Uterus (tissue), 4 donors: ENCODE data around the gene CEP131. TPM values are rescaled to one million over a fixed set of nuclear protein-coding genes. Genes with fewer than 3 reads are reported as not detected.

ENCODE experiments used
- DNase-seq, 2 donors: peaks; one replicate each; pipeline ENCODE4 v3.0.0-alpha.2; 2019 to 2020
- H3K27ac ChIP-seq, 2 donors: fragments of 200-600 bp; sonication (generic); 1 replicate in 1 of 2; 2 replicates in 1 of 2; pipeline ENCODE4 v1.5.1; 2016 to 2018
- H3K27me3 ChIP-seq, 2 donors: fragments of 200-600 bp; sonication (generic); one replicate each; pipeline ENCODE4 v1.5.1; 2018 to 2019; ENCODE audit warnings: control low read depth in 1 of 2
- H3K36me3 ChIP-seq, 2 donors: fragments of 200-600 bp; sonication (generic); one replicate each; pipeline ENCODE4 v1.5.1; 2019; ENCODE audit warnings: control low read depth in 1 of 2
- H3K4me1 ChIP-seq, 2 donors: fragments of 200-600 bp; sonication (generic); one replicate each; pipeline ENCODE4 v1.5.1; 2018 to 2019; ENCODE audit warnings: control low read depth in 1 of 2
- H3K4me3 ChIP-seq, 2 donors: fragments of 200-600 bp; sonication (generic); 1 replicate in 1 of 2; 2 replicates in 1 of 2; pipeline ENCODE4 v1.5.1; 2018 to 2019; ENCODE audit warnings: mild to moderate bottlenecking in 1 of 2
- H3K9me3 ChIP-seq, 2 donors: fragments of 200-600 bp; sonication (generic); one replicate each; pipeline ENCODE4 v1.5.1; 2019; ENCODE audit warnings: control low read depth in 1 of 2
- CTCF ChIP-seq, 4 experiments: fragments of 200-600 bp in 2 of 4; fragments of 450-650 bp in 2 of 4; sonication (generic) in 2 of 4; IDR thresholded peaks; one replicate each; pipeline ENCODE4 v1.5.1; 2016 to 2019; ENCODE audit warnings: antibody characterized with exemption in 4 of 4, mild to moderate bottlenecking in 2 of 4, moderate library complexity in 1 of 4
- POLR2A ChIP-seq, 2 donors: fragments of 450-650 bp; IDR thresholded peaks; one replicate each; pipeline ENCODE4 v1.6.1; 2016; ENCODE audit warnings: antibody characterized with exemption in 2 of 2, mild to moderate bottlenecking in 1 of 2, moderate library complexity in 1 of 2
- intact Hi-C: fragments of 100-400 bp; cut with DNase I; formaldehyde crosslinking; loops from one replicate; pipeline ENCODE4 v1.15.1; 2023; ENCODE audit warnings: low total_unique reads
- total RNA-seq, 4 donors: library from RNA; depleted of rRNA in 3 of 4; stranded (reverse); fragments of >200 nt in 3 of 4; gene quantifications; one replicate each; pipeline versions ENCODE4 v1.1.0 to v1.2.4, GENCODE V29; 2014 to 2023
- donor health status: DM: yes; HTN: yes; CAD: no.

The CEP131 gene
- total RNA-seq, 4 donors from 2014 or later: 2.9 to 13.3 (median 10.0) TPM

GRCh38 chr17:81200695-81201580, 21.8 kb downstream of the CEP131 start:
- H3K4me3 ChIP-seq: no peak overlapping the region
- intact Hi-C loops: no loop called here

GRCh38 chr17:81200201-81200600, 22.6 kb downstream of the CEP131 start:
- Histone ChIP-seq H3K27me3 (no peaks in the 10 kb centered on the region), H3K27ac (no peak overlapping the region), H3K36me3 (no peaks in the 10 kb centered on the region), H3K4me3 (no peak overlapping the region), H3K9me3 (no peaks in the 10 kb centered on the region), H3K4me1 (no peaks in the 10 kb centered on the region)
- intact Hi-C loops: no loop called here
- TF ChIP-seq POLR2A (IDR thresholded peaks at IDR 0.05) (no peak), CTCF (IDR thresholded peaks at IDR 0.05) (no peak)
- DNase-seq: no peak

More at GRCh38 chr17:81200695-81201580, 21.8 kb downstream of the CEP131 start:
- Histone ChIP-seq H3K27me3 (no peaks in the 10 kb centered on the region), H3K4me1 (no peaks in the 10 kb centered on the region), H3K36me3 (no peaks in the 10 kb centered on the region), H3K9me3 (no peaks in the 10 kb centered on the region), H3K27ac (no peak overlapping the region)
- DNase-seq: no peak
- no peak for TF ChIP-seq POLR2A (IDR thresholded peaks at IDR 0.05)
- TF ChIP-seq CTCF (IDR thresholded peaks at IDR 0.05): peak; percentile 14 to 59 (median 22)

- no peaks in the 10 kb centered on the region for H3K4me1 ChIP-seq
- no peaks in the 10 kb centered on the region for H3K36me3 ChIP-seq
- no peak overlapping the region for H3K4me3 ChIP-seq
- intact Hi-C loops: no loop called here
- no peaks in the 10 kb centered on the region for H3K27me3 ChIP-seq
- no peaks in the 10 kb centered on the region for H3K9me3 ChIP-seq
- no peak overlapping the region for H3K27ac ChIP-seq
- no peak for DNase-seq
- TF ChIP-seq POLR2A (IDR thresholded peaks at IDR 0.05): no peak
- no peak for TF ChIP-seq CTCF (IDR thresholded peaks at IDR 0.05)
Observed at GRCh38 chr17:81199482-81199830, 23.3 kb downstream of the CEP131 start.

GRCh38 chr17:81198826-81199481, 23.8 kb downstream of the CEP131 start:
- DNase-seq: no peak
- Histone ChIP-seq H3K27ac (no peak overlapping the region), H3K27me3 (no peaks in the 10 kb centered on the region), H3K9me3 (no peaks in the 10 kb centered on the region), H3K4me3 (no peak overlapping the region), H3K4me1 (no peaks in the 10 kb centered on the region), H3K36me3 (no peaks in the 10 kb centered on the region)
- intact Hi-C loops: no loop called here
- TF ChIP-seq CTCF (IDR thresholded peaks at IDR 0.05) (no peak), POLR2A (IDR thresholded peaks at IDR 0.05) (no peak)

- Histone ChIP-seq H3K36me3 (no peaks in the 10 kb centered on the region), H3K9me3 (no peaks in the 10 kb centered on the region), H3K27ac (no peak overlapping the region), H3K4me3 (no peak overlapping the region), H3K4me1 (no peaks in the 10 kb centered on the region), H3K27me3 (no peaks in the 10 kb centered on the region)
- DNase-seq: no peak
- intact Hi-C loops: no loop called here
- TF ChIP-seq CTCF (IDR thresholded peaks at IDR 0.05) (no peak), POLR2A (IDR thresholded peaks at IDR 0.05) (no peak)
Observed at GRCh38 chr17:81197831-81198490, 24.8 kb downstream of the CEP131 start.
